ENCODE data around the gene RABL2B. TPM values are rescaled to one million over a fixed set of nuclear protein-coding genes. Genes with fewer than 3 reads are reported as not detected.

RABL2B gene
- total RNA-seq, 3 donors from 2014 or later (not counting 1 experiment from before 2014, with no cell fraction given) = 56.3 to 61.5 (median 58.5) TPM

DNA sequence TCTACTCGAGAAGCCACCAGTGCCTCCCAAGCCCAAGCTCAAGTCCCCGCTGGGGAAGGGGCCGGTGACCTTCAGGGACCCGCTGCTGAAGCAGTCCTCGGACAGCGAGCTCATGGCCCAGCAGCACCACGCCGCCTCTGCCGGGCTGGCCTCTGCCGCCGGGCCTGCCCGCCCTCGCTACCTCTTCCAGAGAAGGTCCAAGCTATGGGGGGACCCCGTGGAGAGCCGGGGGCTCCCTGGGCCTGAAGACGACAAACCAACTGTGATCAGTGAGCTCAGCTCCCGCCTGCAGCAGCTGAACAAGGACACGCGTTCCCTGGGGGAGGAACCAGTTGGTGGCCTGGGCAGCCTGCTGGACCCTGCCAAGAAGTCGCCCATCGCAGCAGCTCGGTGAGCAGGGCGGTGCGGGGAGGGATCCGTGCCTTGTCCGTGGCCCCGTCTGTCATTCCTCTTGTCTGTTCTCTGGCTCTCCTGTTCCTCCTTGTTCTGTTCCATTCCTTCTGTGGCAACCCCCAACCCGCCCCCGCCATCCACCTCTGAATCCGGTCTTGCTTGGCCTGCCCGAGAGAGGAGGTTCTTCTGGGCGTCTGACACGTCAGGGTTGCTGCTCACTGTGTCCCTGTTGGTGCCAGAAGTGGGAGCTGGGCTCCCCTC, 61.3 kb downstream of the RABL2B start:
- 92% methylated on average over 33 of the region's 33 CpGs for WGBS (ENCODE audit: insufficient coverage)
- H3K36me3 Mint-ChIP-seq = no peaks in the 10 kb centered on the region

GRCh38 chr22:50721257-50721844, 62.1 kb downstream of the RABL2B start:
- Histone ChIP-seq H3K27me3 (ENCODE audit: control insufficient read depth, insufficient read depth, low read length) (no peaks in the 10 kb centered on the region), H3K4me3 (ENCODE audit: low read length) (no peak overlapping the region), H3K4me1 (ENCODE audit: control insufficient read depth, insufficient read depth, low read length) (no peaks in the 10 kb centered on the region), H3K27ac (ENCODE audit: low read length) (no peak overlapping the region), H3K9me3 (ENCODE audit: control insufficient read depth, insufficient read depth, low read length) (no peaks in the 10 kb centered on the region), H3K36me3 (ENCODE audit: control insufficient read depth, insufficient read depth, low read length) (no peaks in the 10 kb centered on the region)
- ATAC-seq = no peak
- no peaks in the 10 kb centered on the region for H3K27me3 Mint-ChIP-seq (ENCODE audit: low read depth in 2 of 2)
- TF ChIP-seq, protein P1, sequence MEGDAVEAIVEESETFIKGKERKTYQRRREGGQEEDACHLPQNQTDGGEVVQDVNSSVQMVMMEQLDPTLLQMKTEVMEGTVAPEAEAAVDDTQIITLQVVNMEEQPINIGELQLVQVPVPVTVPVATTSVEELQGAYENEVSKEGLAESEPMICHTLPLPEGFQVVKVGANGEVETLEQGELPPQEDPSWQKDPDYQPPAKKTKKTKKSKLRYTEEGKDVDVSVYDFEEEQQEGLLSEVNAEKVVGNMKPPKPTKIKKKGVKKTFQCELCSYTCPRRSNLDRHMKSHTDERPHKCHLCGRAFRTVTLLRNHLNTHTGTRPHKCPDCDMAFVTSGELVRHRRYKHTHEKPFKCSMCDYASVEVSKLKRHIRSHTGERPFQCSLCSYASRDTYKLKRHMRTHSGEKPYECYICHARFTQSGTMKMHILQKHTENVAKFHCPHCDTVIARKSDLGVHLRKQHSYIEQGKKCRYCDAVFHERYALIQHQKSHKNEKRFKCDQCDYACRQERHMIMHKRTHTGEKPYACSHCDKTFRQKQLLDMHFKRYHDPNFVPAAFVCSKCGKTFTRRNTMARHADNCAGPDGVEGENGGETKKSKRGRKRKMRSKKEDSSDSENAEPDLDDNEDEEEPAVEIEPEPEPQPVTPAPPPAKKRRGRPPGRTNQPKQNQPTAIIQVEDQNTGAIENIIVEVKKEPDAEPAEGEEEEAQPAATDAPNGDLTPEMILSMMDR (IDR thresholded peaks at IDR 0.05) = no peak
- intact Hi-C loops (cut with micrococcal nuclease) = no loop called here
- DNase-seq = no peak
- H3K36me3 Mint-ChIP-seq = no peaks in the 10 kb centered on the region
- WGBS (ENCODE audit: insufficient coverage) = 93% methylated on average over 32 of the region's 32 CpGs
- no peaks in the 10 kb centered on the region for H3K9me3 Mint-ChIP-seq
- H3K4me3 Mint-ChIP-seq = no peak overlapping the region
- H3K27ac Mint-ChIP-seq = no peak overlapping the region
- no peaks in the 10 kb centered on the region for H3K4me1 Mint-ChIP-seq

More for the DNA sequence above, 61.3 kb downstream of the RABL2B start:
- H3K27me3 ChIP-seq (ENCODE audit: control insufficient read depth, insufficient read depth, low read length) = no peaks in the 10 kb centered on the region
- Mint-ChIP-seq H3K4me1 (no peaks in the 10 kb centered on the region), H3K27me3 (ENCODE audit: low read depth in 2 of 2) (no peaks in the 10 kb centered on the region), H3K27ac (no peak overlapping the region), H3K9me3 (no peaks in the 10 kb centered on the region), H3K4me3 (no peak overlapping the region)
- H3K4me1 ChIP-seq (ENCODE audit: control insufficient read depth, insufficient read depth, low read length) = no peaks in the 10 kb centered on the region
- TF ChIP-seq, protein P1 (IDR thresholded peaks at IDR 0.05) = no peak
- H3K9me3 ChIP-seq (ENCODE audit: control insufficient read depth, insufficient read depth, low read length) = no peaks in the 10 kb centered on the region
- no peak overlapping the region for H3K4me3 ChIP-seq (ENCODE audit: low read length)
- DNase-seq = no peak
- intact Hi-C loops (cut with micrococcal nuclease) = no loop called here
- no peak for ATAC-seq
- H3K27ac ChIP-seq (ENCODE audit: low read length) = no peak overlapping the region
- H3K36me3 ChIP-seq (ENCODE audit: control insufficient read depth, insufficient read depth, low read length) = no peaks in the 10 kb centered on the region

DNA sequence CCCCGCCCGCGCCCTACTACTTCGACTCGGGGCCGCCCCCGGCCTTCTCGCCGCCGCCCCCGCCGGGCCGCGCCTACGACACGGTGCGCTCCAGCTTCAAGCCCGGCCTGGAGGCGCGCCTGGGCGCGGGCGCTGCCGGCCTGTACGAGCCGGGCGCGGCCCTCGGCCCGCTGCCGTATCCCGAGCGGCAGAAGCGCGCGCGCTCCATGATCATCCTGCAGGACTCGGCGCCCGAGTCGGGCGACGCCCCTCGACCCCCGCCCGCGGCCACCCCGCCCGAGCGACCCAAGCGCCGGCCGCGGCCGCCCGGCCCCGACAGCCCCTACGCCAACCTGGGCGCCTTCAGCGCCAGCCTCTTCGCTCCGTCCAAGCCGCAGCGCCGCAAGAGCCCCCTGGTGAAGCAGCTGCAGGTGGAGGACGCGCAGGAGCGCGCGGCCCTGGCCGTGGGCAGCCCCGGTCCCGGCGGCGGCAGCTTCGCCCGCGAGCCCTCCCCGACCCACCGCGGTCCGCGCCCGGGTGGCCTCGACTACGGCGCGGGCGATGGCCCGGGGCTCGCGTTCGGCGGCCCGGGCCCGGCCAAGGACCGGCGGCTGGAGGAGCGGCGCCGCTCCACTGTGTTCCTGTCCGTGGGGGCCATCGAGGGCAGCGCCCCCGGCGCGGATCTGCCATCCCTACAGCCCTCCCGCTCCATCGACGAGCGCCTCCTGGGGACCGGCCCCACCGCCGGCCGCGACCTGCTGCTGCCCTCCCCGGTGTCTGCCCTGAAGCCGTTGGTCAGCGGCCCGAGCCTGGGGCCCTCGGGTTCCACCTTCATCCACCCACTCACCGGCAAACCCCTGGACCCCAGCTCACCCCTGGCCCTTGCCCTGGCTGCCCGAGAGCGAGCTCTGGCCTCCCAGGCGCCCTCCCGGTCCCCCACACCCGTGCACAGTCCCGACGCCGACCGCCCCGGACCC, 62.9 kb downstream of the RABL2B start:
- no peaks in the 10 kb centered on the region for H3K9me3 Mint-ChIP-seq
- no peak overlapping the region for H3K4me3 Mint-ChIP-seq
- H3K27ac Mint-ChIP-seq = no peak overlapping the region
- DNase-seq = no peak
- intact Hi-C loops (cut with micrococcal nuclease) = no loop called here
- no peaks in the 10 kb centered on the region for H3K9me3 ChIP-seq (ENCODE audit: control insufficient read depth, insufficient read depth, low read length)
- WGBS (ENCODE audit: insufficient coverage) = 97% methylated on average over 132 of the region's 132 CpGs
- no peaks in the 10 kb centered on the region for H3K36me3 ChIP-seq (ENCODE audit: control insufficient read depth, insufficient read depth, low read length)
- no peak overlapping the region for H3K27ac ChIP-seq (ENCODE audit: low read length)
- no peaks in the 10 kb centered on the region for H3K36me3 Mint-ChIP-seq
- H3K4me3 ChIP-seq (ENCODE audit: low read length) = no peak overlapping the region
- no peaks in the 10 kb centered on the region for H3K27me3 Mint-ChIP-seq (ENCODE audit: low read depth in 2 of 2)
- no peaks in the 10 kb centered on the region for H3K4me1 Mint-ChIP-seq
- no peaks in the 10 kb centered on the region for H3K4me1 ChIP-seq (ENCODE audit: control insufficient read depth, insufficient read depth, low read length)
- no peaks in the 10 kb centered on the region for H3K27me3 ChIP-seq (ENCODE audit: control insufficient read depth, insufficient read depth, low read length)
- TF ChIP-seq, protein P1 (IDR thresholded peaks at IDR 0.05) = no peak
- ATAC-seq = no peak
